Muscle of leg (tissue), 11 donors: ENCODE data around the gene TBL1X. TPM values are rescaled to one million over a fixed set of nuclear protein-coding genes. Genes with fewer than 3 reads are reported as not detected.

Experiments
- DNase-seq: peaks from one replicate; pipeline ENCODE4 v3.0.0; 2013
- H3K27ac ChIP-seq: one replicate; pipeline ENCODE4 v1.5.1; 2013; ENCODE audit warnings: mild to moderate bottlenecking, low read length, control low read depth
- H3K27me3 ChIP-seq: one replicate; pipeline ENCODE4 v1.6.1; 2013; ENCODE audit warnings: low read length; ENCODE audit not compliant: control insufficient read depth, insufficient read depth
- H3K36me3 ChIP-seq: one replicate; pipeline ENCODE4 v1.6.1; 2013; ENCODE audit warnings: low read length; ENCODE audit not compliant: control insufficient read depth, insufficient read depth
- H3K4me1 ChIP-seq: one replicate; pipeline ENCODE4 v1.6.1; 2013; ENCODE audit warnings: low read length; ENCODE audit not compliant: control insufficient read depth, insufficient read depth
- H3K4me3 ChIP-seq: one replicate; pipeline ENCODE4 v1.5.1; 2013; ENCODE audit warnings: low read length, control low read depth
- H3K9me3 ChIP-seq: replicated peaks from 2 replicates; pipeline ENCODE4 v1.6.1; 2013; ENCODE audit warnings: low read depth, low read length; ENCODE audit not compliant: control insufficient read depth
- WGBS: methylation state at CpG from one replicate; pipeline ENCODE4 v1.1.5; 2013; ENCODE audit warnings: missing lambda C conversion rate; ENCODE audit not compliant: insufficient coverage; 5-methylcytosine and 5-hydroxymethylcytosine counted together
- polyA plus RNA-seq, 8 donors: library from polyadenylated mRNA; unstranded; fragments of 120-200 nt; gene quantifications; one replicate each; pipeline versions ENCODE4 v1.2.1 to v1.2.3, GENCODE V29; 2013; ENCODE audit warnings: inconsistent platforms in 1 of 8, low replicate concordance in 1 of 8; ENCODE audit not compliant: insufficient read length in 8 of 8, insufficient read depth in 1 of 8
- total RNA-seq: library from RNA; stranded (reverse); fragments of 120-200 nt; gene quantifications from one replicate; pipeline ENCODE4 v1.2.4, GENCODE V29; 2013

The TBL1X gene
- total and polyA plus RNA-seq, 9 donors: 7.1 to 19.0 (median 12.1) TPM

- Histone ChIP-seq H3K4me3 (no peak overlapping the region), H3K27ac (no peak overlapping the region), H3K27me3 (peaks cover 39% of the 10 kb centered on the region), H3K36me3 (no peaks in the 10 kb centered on the region), H3K4me1 (peaks cover 2% of the 10 kb centered on the region), H3K9me3 (no peaks in the 10 kb centered on the region)
- no peak for DNase-seq
- WGBS: 96% methylated on average over 8 of the region's 8 CpGs
These were observed 319.5 kb downstream of the TBL1X start for GRCh38 chrX:9784332-9784731.

DNA sequence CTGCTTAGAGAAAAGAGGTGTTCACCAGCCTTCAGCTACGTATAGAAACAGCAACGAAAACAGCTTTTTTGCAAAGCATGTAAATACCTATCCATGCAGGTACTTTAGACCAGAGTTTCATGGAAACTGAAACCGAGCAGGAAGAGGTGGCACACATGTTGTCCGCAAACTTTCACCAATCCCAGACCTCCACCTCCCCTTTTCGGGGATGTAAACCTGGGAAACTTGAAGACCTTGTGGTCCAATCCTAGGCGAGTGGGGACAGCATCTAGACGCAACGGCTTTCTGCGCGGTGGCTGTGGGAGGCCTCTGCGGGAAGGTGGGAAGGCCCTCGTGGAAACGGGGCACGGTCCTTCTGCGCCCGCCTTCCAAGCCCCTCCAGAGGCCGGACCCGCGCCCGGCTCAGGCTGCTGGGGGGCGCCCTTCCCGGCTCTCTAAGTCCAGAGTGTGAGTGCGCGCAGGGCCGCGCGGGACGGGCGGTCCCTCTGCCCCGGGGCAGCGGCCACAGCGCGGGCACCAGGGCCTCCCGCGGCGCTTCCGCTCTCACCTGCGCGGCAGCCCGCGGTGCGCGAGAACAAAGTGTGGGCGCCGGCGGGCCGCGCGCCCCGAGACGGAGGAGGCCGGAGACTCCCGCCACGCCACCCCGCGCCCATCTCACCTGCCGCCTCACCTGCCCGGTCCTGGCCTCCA, 320.5 kb downstream of the TBL1X start:
- DNase-seq: no peak
- H3K4me3 ChIP-seq: peak overlapping the region; percentile 19
- H3K9me3 ChIP-seq: no peaks in the 10 kb centered on the region
- peaks cover 46% of the 10 kb centered on the region for H3K27me3 ChIP-seq
- H3K4me1 ChIP-seq: peaks cover 2% of the 10 kb centered on the region
- no peak overlapping the region for H3K27ac ChIP-seq
- no peaks in the 10 kb centered on the region for H3K36me3 ChIP-seq
- WGBS: 11% methylated on average over 52 of the region's 58 CpGs

GRCh38 chrX:9785944-9786797, 321.3 kb downstream of the TBL1X start, which contains the start of gene SHROOM2:
Gene SHROOM2 (plus strand): TSS chrX:9786429. CDS start chrX:9786546, 117 bp downstream.
- H3K27ac ChIP-seq: no peak within 1 kb of the TSS
- WGBS: 4% methylated on average over 97 of the region's 132 CpGs
- peaks cover 50% of the 10 kb centered on the region for H3K27me3 ChIP-seq
- no peaks in the 10 kb centered on the region for H3K36me3 ChIP-seq
- peak within 1 kb of the TSS; percentile 34 for H3K4me3 ChIP-seq
- H3K9me3 ChIP-seq: no peaks in the 10 kb centered on the region
- DNase-seq: peak; percentile 38
- H3K4me1 ChIP-seq: peaks cover 2% of the 10 kb centered on the region

DNA sequence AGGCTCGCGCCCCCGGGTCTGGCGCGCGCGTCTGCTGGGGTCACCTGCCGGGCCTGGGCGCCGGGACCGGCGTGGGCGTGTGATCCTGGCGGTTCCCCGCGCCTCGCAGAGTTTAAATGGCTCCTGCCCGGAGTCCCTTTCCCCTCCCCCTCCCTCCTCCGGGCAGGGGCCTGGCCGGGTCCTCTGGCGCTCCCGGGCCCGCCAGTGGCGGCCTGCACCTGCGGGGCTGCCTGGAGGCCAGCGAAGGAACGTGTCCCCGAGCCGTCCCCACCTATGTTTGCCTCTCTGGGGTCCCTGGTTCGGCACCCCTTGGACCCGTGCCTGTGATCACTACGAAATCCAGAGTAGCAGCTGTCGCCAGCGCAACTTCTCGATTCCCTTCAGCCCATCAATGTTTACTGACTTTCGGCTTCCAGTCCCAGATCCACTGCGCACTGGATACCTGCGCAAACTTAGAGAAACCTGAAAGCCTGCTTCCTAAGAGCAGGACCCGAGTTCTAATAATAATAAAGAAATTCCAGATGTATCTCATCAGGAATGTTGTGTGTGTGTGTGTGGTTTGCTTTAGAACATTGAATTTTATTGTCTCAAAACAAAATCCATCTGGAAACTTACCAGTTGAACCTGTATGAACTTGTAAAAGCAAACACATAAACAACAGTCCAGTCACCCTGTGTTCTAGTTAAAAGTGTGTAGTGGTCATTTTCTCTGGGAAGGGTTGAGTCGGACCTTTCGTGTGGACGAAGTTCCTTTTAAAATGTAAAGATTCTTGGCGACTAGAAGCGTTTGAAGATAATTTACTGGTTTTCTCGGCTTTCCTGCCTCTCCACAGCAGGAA, 322.2 kb downstream of the TBL1X start:
- peaks cover 50% of the 10 kb centered on the region for H3K27me3 ChIP-seq
- H3K9me3 ChIP-seq: no peaks in the 10 kb centered on the region
- peak overlapping the region; percentile 34 for H3K4me3 ChIP-seq
- DNase-seq: no peak
- H3K36me3 ChIP-seq: no peaks in the 10 kb centered on the region
- peaks cover 2% of the 10 kb centered on the region for H3K4me1 ChIP-seq
- no peak overlapping the region for H3K27ac ChIP-seq
- WGBS: 9% methylated on average over 30 of the region's 45 CpGs

DNA sequence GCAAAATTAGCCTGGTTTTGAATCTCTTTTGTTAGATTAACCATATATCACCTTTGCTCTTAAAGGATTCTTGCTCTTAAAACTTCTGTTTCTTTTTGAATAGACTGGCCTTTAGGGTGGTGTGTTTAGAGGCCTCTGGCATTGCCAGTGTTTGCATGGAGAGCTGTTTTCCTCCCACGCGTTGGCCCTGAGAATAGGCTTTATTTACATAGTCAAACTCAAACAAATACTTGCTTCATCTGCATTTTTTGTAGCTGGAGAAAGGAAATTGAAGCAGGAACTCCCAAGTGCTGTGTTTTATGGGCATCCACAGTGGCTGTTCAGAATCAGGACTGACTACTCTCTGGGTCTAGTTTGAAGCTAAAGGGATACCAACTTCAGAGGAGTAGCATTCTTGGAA, 324.1 kb downstream of the TBL1X start:
- Histone ChIP-seq H3K9me3 (no peaks in the 10 kb centered on the region), H3K4me1 (peaks cover 2% of the 10 kb centered on the region), H3K27me3 (peaks cover 51% of the 10 kb centered on the region), H3K27ac (no peak overlapping the region), H3K36me3 (no peaks in the 10 kb centered on the region), H3K4me3 (no peak overlapping the region)
- DNase-seq: no peak
- no CpG with 5 or more reads among the region's 2 CpGs for WGBS

- Histone ChIP-seq H3K27ac (no peak overlapping the region), H3K9me3 (peaks cover under 1% of the 10 kb centered on the region), H3K4me1 (peaks cover 2% of the 10 kb centered on the region), H3K4me3 (no peak overlapping the region), H3K27me3 (peaks cover 49% of the 10 kb centered on the region), H3K36me3 (no peaks in the 10 kb centered on the region)
- WGBS: 33% methylated on average over 3 of the region's 5 CpGs
- no peak for DNase-seq
These were observed 324.7 kb downstream of the TBL1X start for GRCh38 chrX:9789555-9789954.
